Epithelial cell of proximal tubule (primary cell): ENCODE data around the gene PXDN. TPM values are rescaled to one million over a fixed set of nuclear protein-coding genes. Genes with fewer than 3 reads are reported as not detected.
"Not testable (repeated sequence)": the region's sequence is repeated elsewhere in the genome, so short reads cannot be mapped to it uniquely, and the experiment has no call there.

Source experiments
- DNase-seq: peaks from one replicate; pipeline ENCODE4 v3.0.0-alpha.2; 2011; ENCODE audit warnings: low read depth
- H3K4me3 ChIP-seq: 2 replicates; pipeline ENCODE4 v1.5.1; 2011; ENCODE audit warnings: low read depth, mild to moderate bottlenecking, low read length
- CTCF ChIP-seq: conservative IDR thresholded peaks from 2 replicates; pipeline ENCODE4 v1.5.1; 2012; ENCODE audit warnings: low read depth, mild to moderate bottlenecking, low read length
- total RNA-seq: library from RNA; depleted of rRNA; stranded (reverse); fragments of >200 nt; gene quantifications from 2 replicates; pipeline ENCODE4 v1.2.3, GENCODE V29; 2015

The PXDN gene
- total RNA-seq, 1 donor from 2014 or later, result 197 TPM

GRCh38 chr2:1681017-1681318 lies 63.3 kb downstream of the PXDN start:
- H3K4me3 ChIP-seq, result no peak overlapping the region
- no peak for DNase-seq
- no peak for TF ChIP-seq CTCF

- no peak for TF ChIP-seq CTCF
- no peak overlapping the region for H3K4me3 ChIP-seq
These were observed 63.9 kb downstream of the PXDN start for GRCh38 chr2:1680222-1681016.

GRCh38 chr2:1679488-1680039 lies 64.8 kb downstream of the PXDN start:
- not testable (repeated sequence) for DNase-seq, H3K4me3 ChIP-seq

More at GRCh38 chr2:1680222-1681016, 63.9 kb downstream of the PXDN start:
- DNase-seq, result no peak

- DNase-seq, H3K4me3 ChIP-seq: not testable (repeated sequence)
These were observed 65.2 kb downstream of the PXDN start for GRCh38 chr2:1679065-1679464.

- no peak overlapping the region for H3K4me3 ChIP-seq
- TF ChIP-seq CTCF, result no peak
- DNase-seq, result no peak
These were observed 65.7 kb downstream of the PXDN start for GRCh38 chr2:1678609-1679008.

- DNase-seq, result no peak
- no peak overlapping the region for H3K4me3 ChIP-seq
- TF ChIP-seq CTCF, result no peak
These were observed 66.5 kb downstream of the PXDN start for GRCh38 chr2:1677821-1678165.

- H3K4me3 ChIP-seq, result no peak overlapping the region
- DNase-seq, result no peak
- TF ChIP-seq CTCF, result no peak
These were observed 67.1 kb downstream of the PXDN start for GRCh38 chr2:1676913-1677820.
